ENCODE results near the gene CYP27A1. TPM values are rescaled to one million over a fixed set of nuclear protein-coding genes. Genes with fewer than 3 reads are reported as not detected.

Gene CYP27A1
- total and polyA plus RNA-seq, 2 of the 4 experiments (the other 2 are of a cell fraction) = 5.2 to 5.3 TPM

DNA sequence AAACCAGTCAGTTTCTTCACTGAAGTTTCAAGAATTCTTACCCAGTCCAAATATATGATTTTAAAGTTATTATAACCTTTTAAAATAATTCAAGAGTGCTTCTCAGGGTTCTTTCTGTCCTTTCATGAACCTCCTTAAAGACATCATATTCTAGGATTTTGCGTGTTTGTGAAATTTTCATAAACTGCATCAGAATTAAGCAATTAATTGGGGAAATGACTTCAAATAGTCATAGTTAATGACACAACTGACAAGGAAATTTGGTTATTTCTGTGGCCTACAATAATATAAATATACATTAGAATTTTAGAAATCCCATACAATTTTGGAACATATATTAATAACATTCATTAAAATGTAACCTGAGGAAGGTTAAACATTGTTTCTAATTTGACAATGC is 10.5 kb downstream of the CYP27A1 start:
- H3K14ac ChIP-seq (replicated peaks; ENCODE audit: low read depth, low read length) = no peak overlapping the region
- ATAC-seq (ENCODE audit: low read depth) = no peak
- peaks cover 4% of the 10 kb centered on the region; the same call in 1 of the 2 replicates for H3K9me3 ChIP-seq (ENCODE audit: control insufficient read depth, insufficient read depth, low read length)
- in situ Hi-C loops (cut with MboI; ENCODE audit: low sequenced_read_pairs) (no loop called here), dilution Hi-C loops (cut with HindIII; ENCODE audit: low sequenced_read_pairs, unreplicated experiment) (no loop called here), intact Hi-C loops (cut with micrococcal nuclease) (no loop called here)
- no peak overlapping the region for H2BK5ac ChIP-seq (ENCODE audit: low read depth, low read length, poor library complexity, severe bottlenecking)
- H4K20me1 ChIP-seq (ENCODE audit: insufficient read depth, low read length) = no peaks in the 10 kb centered on the region
- no peak overlapping the region for H2BK120ac ChIP-seq (ENCODE audit: low read depth, low read length)
- no peak overlapping the region for H3K4me2 ChIP-seq (ENCODE audit: low read depth, low read length)
- H3K27ac ChIP-seq (ENCODE audit: insufficient read depth, low read length) = no peak overlapping the region
- H3K56ac ChIP-seq (ENCODE audit: extremely low read depth, insufficient read depth, low read length) = no peak overlapping the region
- TF ChIP-seq, protein P1, sequence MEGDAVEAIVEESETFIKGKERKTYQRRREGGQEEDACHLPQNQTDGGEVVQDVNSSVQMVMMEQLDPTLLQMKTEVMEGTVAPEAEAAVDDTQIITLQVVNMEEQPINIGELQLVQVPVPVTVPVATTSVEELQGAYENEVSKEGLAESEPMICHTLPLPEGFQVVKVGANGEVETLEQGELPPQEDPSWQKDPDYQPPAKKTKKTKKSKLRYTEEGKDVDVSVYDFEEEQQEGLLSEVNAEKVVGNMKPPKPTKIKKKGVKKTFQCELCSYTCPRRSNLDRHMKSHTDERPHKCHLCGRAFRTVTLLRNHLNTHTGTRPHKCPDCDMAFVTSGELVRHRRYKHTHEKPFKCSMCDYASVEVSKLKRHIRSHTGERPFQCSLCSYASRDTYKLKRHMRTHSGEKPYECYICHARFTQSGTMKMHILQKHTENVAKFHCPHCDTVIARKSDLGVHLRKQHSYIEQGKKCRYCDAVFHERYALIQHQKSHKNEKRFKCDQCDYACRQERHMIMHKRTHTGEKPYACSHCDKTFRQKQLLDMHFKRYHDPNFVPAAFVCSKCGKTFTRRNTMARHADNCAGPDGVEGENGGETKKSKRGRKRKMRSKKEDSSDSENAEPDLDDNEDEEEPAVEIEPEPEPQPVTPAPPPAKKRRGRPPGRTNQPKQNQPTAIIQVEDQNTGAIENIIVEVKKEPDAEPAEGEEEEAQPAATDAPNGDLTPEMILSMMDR (conservative IDR thresholded peaks at IDR 0.05; ENCODE audit: low read depth, low read length) = no peak
- no peak for TF ChIP-seq MAFK (IDR thresholded peaks at IDR 0.05; ENCODE audit: low read depth, low read length)
- TF ChIP-seq CHD1 (IDR thresholded peaks at IDR 0.05; ENCODE audit: low read depth, low read length) = no peak
- no peaks in the 10 kb centered on the region; a peak in 1 of 4 replicates for H3K79me1 ChIP-seq (ENCODE audit: low read depth in 1 of 2, low read length in 2 of 2)
- H3K27me3 ChIP-seq (ENCODE audit: control insufficient read depth, insufficient read depth, low read length) = peaks cover 2% of the 10 kb centered on the region; the same call in 1 of the 2 replicates
- ChIA-PET CTCF (no interaction called here), POLR2A (ENCODE audit: unreplicated experiment) (no interaction called here)
- H3K9me1 ChIP-seq (ENCODE audit: insufficient read depth, low read length) = no peaks in the 10 kb centered on the region
- H2AK5ac ChIP-seq (ENCODE audit: low read depth, low read length) = no peak overlapping the region
- H2AFZ ChIP-seq (replicated peaks; ENCODE audit: low read length, poor library complexity) = no peak overlapping the region
- BruUV-seq (replicated peaks) = no TSS peak
- no peak overlapping the region for H3K4ac ChIP-seq (ENCODE audit: low read depth, low read length)
- H3K4me1 ChIP-seq (ENCODE audit: control insufficient read depth, insufficient read depth, low read length) = no peaks in the 10 kb centered on the region
- H2BK20ac ChIP-seq (ENCODE audit: low read depth, low read length) = no peak overlapping the region
- no peak overlapping the region for H3K4me3 ChIP-seq (ENCODE audit: insufficient read depth, low read depth, low read length)
- DNase-seq = no peak
- no peaks in the 10 kb centered on the region for H3K36me3 ChIP-seq (ENCODE audit: control insufficient read depth, insufficient read depth, low read length)
- no peak overlapping the region for H4K8ac ChIP-seq (ENCODE audit: low read depth in 2 of 2, low read length in 2 of 2)
- no peak overlapping the region for H3K18ac ChIP-seq (ENCODE audit: low read depth, low read length)
- no peak overlapping the region for H4K5ac ChIP-seq (ENCODE audit: low read depth, low read length)
- WGBS, 2 experiments (ENCODE audit: extremely low coverage in 2 of 2, insufficient read length in 1 of 2) = no CpG with 5 or more reads among the region's 1 CpG
- H2AK9ac ChIP-seq (replicated peaks; ENCODE audit: low read depth, low read length, poor library complexity) = no peak overlapping the region
- no peak overlapping the region for H4K91ac ChIP-seq (ENCODE audit: insufficient read depth, low read depth, low read length)
- no peak overlapping the region for H2BK15ac ChIP-seq (ENCODE audit: low read depth, low read length)
- H3K9ac ChIP-seq (ENCODE audit: low read depth, low read length) = no peak overlapping the region
- H3K23ac ChIP-seq (ENCODE audit: low read depth, low read length) = no peak overlapping the region

Measured in IMR-90 (cell line).